ENCODE results near the gene GSC. TPM values are rescaled to one million over a fixed set of nuclear protein-coding genes. Genes with fewer than 3 reads are reported as not detected.

GSC gene
- total RNA-seq, 2 experiments from 2014 or later, result not detected

DNA sequence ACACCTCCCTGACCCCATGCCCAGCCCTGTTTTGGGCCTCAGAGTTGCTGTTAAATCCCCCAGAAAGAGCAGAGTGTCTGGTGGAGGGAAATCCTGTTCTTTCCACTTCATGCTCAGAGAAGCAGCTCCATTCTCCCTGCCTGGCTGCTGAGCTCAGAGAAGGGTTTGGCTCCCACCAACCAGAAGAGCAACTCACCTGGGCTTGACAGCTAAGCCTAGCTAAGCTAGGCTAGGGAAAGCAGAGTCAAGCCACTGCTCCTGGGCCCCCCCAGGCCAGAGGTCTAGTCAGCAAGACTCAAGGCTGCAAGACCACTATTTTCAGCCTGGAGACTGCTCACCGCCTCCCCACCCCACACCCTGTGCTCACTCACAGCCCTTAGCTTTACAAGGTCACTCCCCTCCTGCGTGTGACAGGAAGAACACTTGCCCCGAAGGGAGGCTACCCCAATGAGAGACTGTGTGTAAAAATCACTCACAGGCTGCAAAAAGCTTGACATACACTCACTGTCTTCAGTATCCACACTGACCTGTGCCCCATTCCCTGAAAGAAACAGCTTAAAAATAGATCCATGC lies 13.5 kb downstream of the GSC start:
- no peak overlapping the region for H3K4me3 ChIP-seq (ENCODE audit: low read depth, low read length, poor library complexity, severe bottlenecking)
- ChIA-PET POLR2A (no interaction called here), CTCF (ENCODE audit: unreplicated experiment) (no interaction called here)
- H3K4me1 ChIP-seq (ENCODE audit: insufficient read depth, low read length, poor library complexity, severe bottlenecking), result no peaks in the 10 kb centered on the region
- H2AFZ ChIP-seq (ENCODE audit: low read length), result no peak overlapping the region
- H3K4me2 ChIP-seq (ENCODE audit: low read length), result no peak overlapping the region
- no peaks in the 10 kb centered on the region for H3K9me3 ChIP-seq (ENCODE audit: low read length)
- H3K36me3 ChIP-seq (ENCODE audit: insufficient read depth, low read length), result no peaks in the 10 kb centered on the region
- TF ChIP-seq, protein P1, sequence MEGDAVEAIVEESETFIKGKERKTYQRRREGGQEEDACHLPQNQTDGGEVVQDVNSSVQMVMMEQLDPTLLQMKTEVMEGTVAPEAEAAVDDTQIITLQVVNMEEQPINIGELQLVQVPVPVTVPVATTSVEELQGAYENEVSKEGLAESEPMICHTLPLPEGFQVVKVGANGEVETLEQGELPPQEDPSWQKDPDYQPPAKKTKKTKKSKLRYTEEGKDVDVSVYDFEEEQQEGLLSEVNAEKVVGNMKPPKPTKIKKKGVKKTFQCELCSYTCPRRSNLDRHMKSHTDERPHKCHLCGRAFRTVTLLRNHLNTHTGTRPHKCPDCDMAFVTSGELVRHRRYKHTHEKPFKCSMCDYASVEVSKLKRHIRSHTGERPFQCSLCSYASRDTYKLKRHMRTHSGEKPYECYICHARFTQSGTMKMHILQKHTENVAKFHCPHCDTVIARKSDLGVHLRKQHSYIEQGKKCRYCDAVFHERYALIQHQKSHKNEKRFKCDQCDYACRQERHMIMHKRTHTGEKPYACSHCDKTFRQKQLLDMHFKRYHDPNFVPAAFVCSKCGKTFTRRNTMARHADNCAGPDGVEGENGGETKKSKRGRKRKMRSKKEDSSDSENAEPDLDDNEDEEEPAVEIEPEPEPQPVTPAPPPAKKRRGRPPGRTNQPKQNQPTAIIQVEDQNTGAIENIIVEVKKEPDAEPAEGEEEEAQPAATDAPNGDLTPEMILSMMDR (conservative IDR thresholded peaks at IDR 0.05; ENCODE audit: low read length), result no peak
- no peak for TF ChIP-seq EZH2phosphoT487 (IDR thresholded peaks at IDR 0.05; ENCODE audit: borderline replicate concordance, low read depth, low read length)
- BruUV-seq (replicated peaks), result no TSS peak
- no peaks in the 10 kb centered on the region for H3K79me2 ChIP-seq (ENCODE audit: insufficient read depth, low read depth, low read length)
- H3K9me2 ChIP-seq (ENCODE audit: insufficient read depth, low read length), result no peaks in the 10 kb centered on the region
- no peak for DNase-seq (ENCODE audit: low spot score)
- no peak overlapping the region for H3K27ac ChIP-seq (ENCODE audit: low read depth, low read length, poor library complexity, severe bottlenecking)
- intact Hi-C loops (cut with micrococcal nuclease; ENCODE audit: unreplicated experiment), result no loop called here
- H4K20me1 ChIP-seq (ENCODE audit: insufficient read depth, low read length), result no peaks in the 10 kb centered on the region

DNA sequence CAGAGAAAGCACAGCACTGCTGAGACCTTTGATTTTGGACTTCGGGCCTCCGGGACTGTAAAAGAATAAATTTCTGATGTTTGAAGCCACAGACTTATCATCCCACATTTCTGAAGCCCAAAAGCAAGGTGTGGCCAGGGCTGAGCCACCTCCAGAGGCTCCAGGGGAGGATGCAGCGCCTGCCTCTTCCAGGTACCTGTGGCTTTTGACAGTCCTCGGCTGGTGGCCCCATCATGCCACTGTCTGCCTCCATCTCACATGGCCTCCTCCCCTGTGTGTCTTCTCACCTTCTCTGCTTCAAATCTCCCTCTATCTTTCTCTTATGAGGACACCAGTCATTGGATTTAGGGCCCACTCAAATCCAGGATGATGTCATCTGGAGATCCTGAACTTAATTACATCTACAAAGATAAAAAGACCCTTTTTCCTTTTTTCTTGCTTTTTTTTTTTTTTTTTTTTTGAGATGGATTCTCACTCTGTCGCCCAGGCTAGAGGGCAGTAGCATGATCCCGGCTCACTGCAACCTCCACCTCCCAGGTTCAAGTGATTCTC lies 15.4 kb downstream of the GSC start:
- Histone ChIP-seq H4K20me1 (ENCODE audit: insufficient read depth, low read length) (no peaks in the 10 kb centered on the region), H3K9me3 (ENCODE audit: low read length) (no peaks in the 10 kb centered on the region), H3K36me3 (ENCODE audit: insufficient read depth, low read length) (no peaks in the 10 kb centered on the region), H3K4me2 (ENCODE audit: low read length) (no peak overlapping the region), H3K79me2 (ENCODE audit: insufficient read depth, low read depth, low read length) (no peaks in the 10 kb centered on the region), H3K27ac (ENCODE audit: low read depth, low read length, poor library complexity, severe bottlenecking) (no peak overlapping the region), H3K9me2 (ENCODE audit: insufficient read depth, low read length) (no peaks in the 10 kb centered on the region), H3K4me3 (ENCODE audit: low read depth, low read length, poor library complexity, severe bottlenecking) (no peak overlapping the region), H3K4me1 (ENCODE audit: insufficient read depth, low read length, poor library complexity, severe bottlenecking) (no peaks in the 10 kb centered on the region), H2AFZ (ENCODE audit: low read length) (no peak overlapping the region)
- ChIA-PET CTCF (ENCODE audit: unreplicated experiment) (no interaction called here), POLR2A (no interaction called here)
- intact Hi-C loops (cut with micrococcal nuclease; ENCODE audit: unreplicated experiment), result no loop called here
- no peak for DNase-seq (ENCODE audit: low spot score)
- no TSS peak for BruUV-seq (replicated peaks)
- TF ChIP-seq, protein P1 (conservative IDR thresholded peaks at IDR 0.05; ENCODE audit: low read length), result no peak
- no peak for TF ChIP-seq EZH2phosphoT487 (IDR thresholded peaks at IDR 0.05; ENCODE audit: borderline replicate concordance, low read depth, low read length)

DNA sequence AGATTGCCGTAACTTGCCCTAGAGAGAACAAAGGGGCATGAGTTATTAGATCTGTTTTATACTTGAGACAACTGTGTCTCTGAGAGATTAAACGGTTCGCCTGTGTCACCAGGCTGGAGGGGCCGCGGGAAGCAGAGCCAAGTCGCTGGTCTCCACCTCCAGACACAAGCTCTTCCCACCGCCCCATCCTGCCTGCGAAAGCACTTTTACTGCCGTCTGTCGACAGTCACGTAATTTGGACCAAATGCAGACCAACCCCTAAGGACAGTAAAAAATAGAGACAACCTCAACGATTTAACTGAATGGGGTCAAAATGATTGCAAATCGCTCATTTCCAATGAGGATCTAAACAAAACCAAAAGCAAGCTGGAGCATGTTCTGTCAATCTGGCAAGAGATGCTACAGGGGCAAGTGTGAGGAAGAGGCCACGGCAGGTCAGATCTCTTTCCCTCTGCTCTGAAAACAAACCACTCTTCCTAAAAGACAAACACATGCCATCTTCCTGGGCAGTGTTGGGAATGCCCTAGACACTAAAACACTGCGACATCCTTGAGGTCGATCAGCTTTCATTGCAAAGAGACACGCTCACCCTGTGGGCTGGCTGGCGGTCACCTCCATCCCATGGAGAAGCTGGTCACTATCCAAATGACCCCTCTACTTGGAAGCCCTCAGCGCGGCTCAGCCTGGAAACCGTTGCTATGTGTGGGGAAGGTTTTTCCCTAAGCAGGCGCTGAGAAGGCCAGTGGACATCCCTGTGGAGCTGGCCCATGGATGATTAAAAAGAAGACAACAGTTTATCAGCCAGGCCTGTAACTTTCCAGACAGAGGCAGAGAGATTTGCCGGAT lies 17.1 kb downstream of the GSC start:
- no peaks in the 10 kb centered on the region for H3K79me2 ChIP-seq (ENCODE audit: insufficient read depth, low read depth, low read length)
- no peaks in the 10 kb centered on the region for H3K4me1 ChIP-seq (ENCODE audit: insufficient read depth, low read length, poor library complexity, severe bottlenecking)
- BruUV-seq (replicated peaks), result no TSS peak
- no peak for DNase-seq (ENCODE audit: low spot score)
- no peak overlapping the region for H3K4me2 ChIP-seq (ENCODE audit: low read length)
- no peaks in the 10 kb centered on the region for H4K20me1 ChIP-seq (ENCODE audit: insufficient read depth, low read length)
- TF ChIP-seq, protein P1 (conservative IDR thresholded peaks at IDR 0.05; ENCODE audit: low read length), result no peak
- TF ChIP-seq EZH2phosphoT487 (IDR thresholded peaks at IDR 0.05; ENCODE audit: borderline replicate concordance, low read depth, low read length), result no peak
- intact Hi-C loops (cut with micrococcal nuclease; ENCODE audit: unreplicated experiment), result no loop called here
- no peaks in the 10 kb centered on the region for H3K36me3 ChIP-seq (ENCODE audit: insufficient read depth, low read length)
- no peak overlapping the region for H3K27ac ChIP-seq (ENCODE audit: low read depth, low read length, poor library complexity, severe bottlenecking)
- ChIA-PET CTCF (ENCODE audit: unreplicated experiment) (no interaction called here), POLR2A (no interaction called here)
- H3K9me2 ChIP-seq (ENCODE audit: insufficient read depth, low read length), result no peaks in the 10 kb centered on the region
- no peak overlapping the region for H2AFZ ChIP-seq (ENCODE audit: low read length)
- H3K9me3 ChIP-seq (ENCODE audit: low read length), result no peaks in the 10 kb centered on the region
- no peak overlapping the region for H3K4me3 ChIP-seq (ENCODE audit: low read depth, low read length, poor library complexity, severe bottlenecking)
